ENCODE results near the gene DDX4. TPM values are rescaled to one million over a fixed set of nuclear protein-coding genes. Genes with fewer than 3 reads are reported as not detected.

DDX4 gene
- total and polyA plus RNA-seq, 4 donors: 0.03 TPM; not detected in 3

GRCh38 chr5:55816342-55816741 is 78.5 kb downstream of the DDX4 start:
- Histone ChIP-seq H3K27me3 (ENCODE audit: control insufficient read depth in 3 of 3, insufficient read depth in 3 of 3, low read length in 2 of 3) (peaks cover 0 to 17% (median 8%) of the 10 kb centered on the region in 3 donors), H3K4me1 (ENCODE audit: control insufficient read depth in 5 of 5, insufficient read depth in 5 of 5, low read length in 5 of 5) (peaks cover 0 to 14% (median 4%) of the 10 kb centered on the region in 5 donors), H3K9ac (ENCODE audit: insufficient read depth in 1 of 2, low read length in 2 of 2) (no peak overlapping the region), H3K27ac (ENCODE audit: low read depth in 1 of 2, low read length in 1 of 2) (no peak overlapping the region), H3K36me3 (ENCODE audit: control insufficient read depth in 4 of 4, insufficient read depth in 4 of 4, low read length in 4 of 4) (no peaks in the 10 kb centered on the region), H3K4me3 (no peak overlapping the region), H3K9me3 (ENCODE audit: control insufficient read depth in 4 of 4, insufficient read depth in 3 of 4, low read length in 3 of 4) (no peaks in the 10 kb centered on the region)
- TF ChIP-seq CTCF (IDR thresholded peaks at IDR 0.05; ENCODE audit: control extremely low read depth, extremely low read depth): no peak
- peak in 2 of 3 donors; percentile 56 to 76 for DNase-seq
- ATAC-seq (ENCODE audit: insufficient read depth, low FRiP score): no peak

GRCh38 chr5:55817030-55817429 is 79.2 kb downstream of the DDX4 start:
- no peak overlapping the region for H3K27ac ChIP-seq (ENCODE audit: low read depth in 1 of 2, low read length in 1 of 2)
- ATAC-seq (ENCODE audit: insufficient read depth, low FRiP score): no peak
- H3K27me3 ChIP-seq (ENCODE audit: control insufficient read depth in 3 of 3, insufficient read depth in 3 of 3, low read length in 2 of 3): peaks cover 0 to 17% (median 11%) of the 10 kb centered on the region in 3 donors
- H3K4me1 ChIP-seq (ENCODE audit: control insufficient read depth in 5 of 5, insufficient read depth in 5 of 5, low read length in 5 of 5): peaks cover 0 to 17% (median 4%) of the 10 kb centered on the region in 5 donors
- H3K9ac ChIP-seq (ENCODE audit: insufficient read depth in 1 of 2, low read length in 2 of 2): no peak overlapping the region
- H3K36me3 ChIP-seq (ENCODE audit: control insufficient read depth in 4 of 4, insufficient read depth in 4 of 4, low read length in 4 of 4): no peaks in the 10 kb centered on the region
- peak in 2 of 3 donors; percentile 56 to 71 for DNase-seq
- no peaks in the 10 kb centered on the region for H3K9me3 ChIP-seq (ENCODE audit: control insufficient read depth in 4 of 4, insufficient read depth in 3 of 4, low read length in 3 of 4)
- no peak overlapping the region for H3K4me3 ChIP-seq
- 76 to 87% methylated on average over 2 of the region's 2 CpGs for WGBS, 2 donors
- no peak for TF ChIP-seq CTCF (IDR thresholded peaks at IDR 0.05; ENCODE audit: control extremely low read depth, extremely low read depth)

GRCh38 chr5:55820488-55820887 is 82.6 kb downstream of the DDX4 start:
- no peak overlapping the region for H3K27ac ChIP-seq (ENCODE audit: low read depth in 1 of 2, low read length in 1 of 2)
- no peaks in the 10 kb centered on the region for H3K36me3 ChIP-seq (ENCODE audit: control insufficient read depth in 4 of 4, insufficient read depth in 4 of 4, low read length in 4 of 4)
- H3K27me3 ChIP-seq (ENCODE audit: control insufficient read depth in 3 of 3, insufficient read depth in 3 of 3, low read length in 2 of 3): peaks cover 0 to 26% (median 22%) of the 10 kb centered on the region in 3 donors
- H3K4me1 ChIP-seq (ENCODE audit: control insufficient read depth in 5 of 5, insufficient read depth in 5 of 5, low read length in 5 of 5): peaks cover 0 to 19% (median 4%) of the 10 kb centered on the region in 5 donors
- no peak for TF ChIP-seq CTCF (IDR thresholded peaks at IDR 0.05; ENCODE audit: control extremely low read depth, extremely low read depth)
- 86 to 87% methylated on average over 6 of the region's 6 CpGs for WGBS, 2 donors
- H3K9me3 ChIP-seq (ENCODE audit: control insufficient read depth in 4 of 4, insufficient read depth in 3 of 4, low read length in 3 of 4): no peaks in the 10 kb centered on the region
- H3K9ac ChIP-seq (ENCODE audit: insufficient read depth in 1 of 2, low read length in 2 of 2): no peak overlapping the region
- H3K4me3 ChIP-seq: no peak overlapping the region
- no peak for ATAC-seq (ENCODE audit: insufficient read depth, low FRiP score)
- no peak for DNase-seq
